Suprapubic skin (tissue), 4 donors: ENCODE results near the gene CAMSAP3. TPM values are rescaled to one million over a fixed set of nuclear protein-coding genes. Genes with fewer than 3 reads are reported as not detected.
A peak's percentile ranks its signal among the peaks of the same experiment; 100 is the strongest.

Experiments
- DNase-seq, 2 donors: peaks; one replicate each; pipeline ENCODE4 v3.0.0-alpha.2; 2019; ENCODE audit warnings: low spot score in 2 of 2
- H3K27ac ChIP-seq: fragments of 200-600 bp; sonication (generic); one replicate; pipeline ENCODE4 v1.5.1; 2019
- H3K27me3 ChIP-seq: fragments of 200-600 bp; sonication (generic); one replicate; pipeline ENCODE4 v1.5.1; 2019
- H3K36me3 ChIP-seq: fragments of 200-600 bp; sonication (generic); one replicate; pipeline ENCODE4 v1.5.1; 2019
- H3K4me1 ChIP-seq: fragments of 200-600 bp; sonication (generic); one replicate; pipeline ENCODE4 v1.5.1; 2019
- H3K4me3 ChIP-seq: fragments of 200-600 bp; sonication (generic); one replicate; pipeline ENCODE4 v1.5.1; 2019; ENCODE audit warnings: mild to moderate bottlenecking
- H3K9me3 ChIP-seq: fragments of 200-600 bp; sonication (generic); one replicate; pipeline ENCODE4 v1.5.1; 2019
- EP300 ChIP-seq: sonication (generic); formaldehyde crosslinking; IDR thresholded peaks from one replicate; pipeline ENCODE4 v1.6.1; 2017; ENCODE audit warnings: antibody characterized with exemption
- POLR2A ChIP-seq, 2 donors: fragments of 450-650 bp; IDR thresholded peaks; one replicate each; pipeline ENCODE4 v1.6.1; 2017; ENCODE audit warnings: antibody characterized with exemption in 2 of 2, mild to moderate bottlenecking in 2 of 2, moderate library complexity in 2 of 2
- POLR2AphosphoS5 ChIP-seq, 3 donors: sonication (generic); formaldehyde crosslinking; IDR thresholded peaks; one replicate each; pipeline ENCODE4 v1.6.1; 2017; ENCODE audit warnings: antibody characterized with exemption in 3 of 3
- WGBS: methylation state at CpG from one replicate; pipeline ENCODE4 v1.1.5; 2018; 5-methylcytosine and 5-hydroxymethylcytosine counted together
- total RNA-seq, 4 donors: library from RNA; depleted of rRNA; stranded (reverse); fragments of >200 nt; gene quantifications; one replicate each; pipeline ENCODE4 v1.1.0, GENCODE V29; 2016
- TF ChIP-seq, protein P1 (sequence below), 2 donors: fragments of 200-600 bp in 1 of 2; fragments of 450-650 bp in 1 of 2; sonication (generic) in 1 of 2; IDR thresholded peaks; one replicate each; pipeline ENCODE4 v1.5.1; 2016 to 2019; ENCODE audit warnings: antibody characterized with exemption in 2 of 2, mild to moderate bottlenecking in 1 of 2, moderate library complexity in 1 of 2

CAMSAP3 gene
- total RNA-seq, 4 donors from 2014 or later = 60.5 to 82.7 (median 63.9) TPM

DNA sequence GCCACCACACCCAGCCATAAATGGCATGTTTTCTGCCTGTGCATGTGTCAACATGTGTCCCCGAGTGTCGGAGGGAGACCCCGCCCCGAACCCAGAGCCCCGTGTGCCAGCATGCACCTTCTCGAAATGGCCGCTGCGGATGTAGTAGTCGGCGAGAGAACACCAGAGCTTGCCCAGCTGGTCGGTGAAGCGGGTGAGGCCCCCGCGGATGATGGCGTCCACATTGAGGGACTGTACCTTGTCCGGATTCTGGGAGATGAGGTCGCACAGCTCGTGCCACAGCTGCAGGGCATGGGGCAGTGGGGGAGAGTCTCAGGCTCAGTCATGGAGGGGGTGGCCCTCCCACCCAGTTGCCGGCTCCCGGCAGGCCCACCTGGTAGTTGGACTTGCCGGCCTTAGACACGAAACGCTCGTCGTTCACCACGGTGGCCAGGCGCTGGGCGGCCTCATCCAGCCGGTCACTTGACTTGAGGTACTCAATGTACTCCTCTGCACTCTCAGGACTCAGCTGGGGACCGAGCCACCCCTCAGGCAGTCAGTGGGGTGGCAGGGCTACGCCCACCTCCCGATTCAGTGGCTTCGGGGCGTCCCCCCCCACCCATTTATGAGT lies 30.2 kb downstream of the CAMSAP3 start:
- no peak overlapping the region for H3K4me3 ChIP-seq
- no peaks in the 10 kb centered on the region for H3K9me3 ChIP-seq
- H3K4me1 ChIP-seq = peaks cover 27% of the 10 kb centered on the region
- H3K27me3 ChIP-seq = no peaks in the 10 kb centered on the region
- TF ChIP-seq, protein P1, sequence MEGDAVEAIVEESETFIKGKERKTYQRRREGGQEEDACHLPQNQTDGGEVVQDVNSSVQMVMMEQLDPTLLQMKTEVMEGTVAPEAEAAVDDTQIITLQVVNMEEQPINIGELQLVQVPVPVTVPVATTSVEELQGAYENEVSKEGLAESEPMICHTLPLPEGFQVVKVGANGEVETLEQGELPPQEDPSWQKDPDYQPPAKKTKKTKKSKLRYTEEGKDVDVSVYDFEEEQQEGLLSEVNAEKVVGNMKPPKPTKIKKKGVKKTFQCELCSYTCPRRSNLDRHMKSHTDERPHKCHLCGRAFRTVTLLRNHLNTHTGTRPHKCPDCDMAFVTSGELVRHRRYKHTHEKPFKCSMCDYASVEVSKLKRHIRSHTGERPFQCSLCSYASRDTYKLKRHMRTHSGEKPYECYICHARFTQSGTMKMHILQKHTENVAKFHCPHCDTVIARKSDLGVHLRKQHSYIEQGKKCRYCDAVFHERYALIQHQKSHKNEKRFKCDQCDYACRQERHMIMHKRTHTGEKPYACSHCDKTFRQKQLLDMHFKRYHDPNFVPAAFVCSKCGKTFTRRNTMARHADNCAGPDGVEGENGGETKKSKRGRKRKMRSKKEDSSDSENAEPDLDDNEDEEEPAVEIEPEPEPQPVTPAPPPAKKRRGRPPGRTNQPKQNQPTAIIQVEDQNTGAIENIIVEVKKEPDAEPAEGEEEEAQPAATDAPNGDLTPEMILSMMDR (IDR thresholded peaks at IDR 0.05) = no peak
- no peak for TF ChIP-seq POLR2AphosphoS5 (IDR thresholded peaks at IDR 0.05)
- TF ChIP-seq EP300 = no peak
- TF ChIP-seq POLR2A (IDR thresholded peaks at IDR 0.05) = no peak
- no peak for DNase-seq
- WGBS = 92% methylated on average over 13 of the region's 34 CpGs
- H3K27ac ChIP-seq = no peak overlapping the region
- H3K36me3 ChIP-seq = peaks cover 56% of the 10 kb centered on the region

DNA sequence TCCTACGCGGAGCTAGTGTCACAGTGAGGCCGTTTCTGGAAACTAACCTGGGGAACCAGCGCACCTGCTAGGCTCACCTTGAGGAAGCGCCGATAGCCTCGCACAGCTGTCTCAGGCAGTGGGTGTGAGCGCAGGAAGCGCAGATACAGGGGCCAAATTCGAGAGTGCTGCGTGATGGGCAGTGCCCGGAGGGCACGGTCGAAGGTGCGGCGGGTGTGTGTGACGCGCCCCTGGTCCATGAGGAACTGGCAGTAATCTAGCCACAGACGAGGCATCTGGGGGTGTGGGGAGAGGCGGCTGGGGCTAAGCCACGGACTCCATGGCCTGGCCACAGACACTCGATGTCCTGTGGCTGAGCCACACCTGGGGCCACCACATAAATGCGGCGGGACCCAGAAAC lies 31.5 kb downstream of the CAMSAP3 start:
- H3K9me3 ChIP-seq = no peaks in the 10 kb centered on the region
- DNase-seq = no peak
- TF ChIP-seq POLR2AphosphoS5 (IDR thresholded peaks at IDR 0.05) = no peak
- TF ChIP-seq, protein P1 (IDR thresholded peaks at IDR 0.05) = no peak
- TF ChIP-seq EP300 = no peak
- no peak for TF ChIP-seq POLR2A (IDR thresholded peaks at IDR 0.05)
- WGBS = 90% methylated on average over 22 of the region's 24 CpGs
- H3K36me3 ChIP-seq = peaks cover 46% of the 10 kb centered on the region
- no peak overlapping the region for H3K4me3 ChIP-seq
- H3K27me3 ChIP-seq = no peaks in the 10 kb centered on the region
- H3K27ac ChIP-seq = no peak overlapping the region
- peaks cover 34% of the 10 kb centered on the region for H3K4me1 ChIP-seq

DNA sequence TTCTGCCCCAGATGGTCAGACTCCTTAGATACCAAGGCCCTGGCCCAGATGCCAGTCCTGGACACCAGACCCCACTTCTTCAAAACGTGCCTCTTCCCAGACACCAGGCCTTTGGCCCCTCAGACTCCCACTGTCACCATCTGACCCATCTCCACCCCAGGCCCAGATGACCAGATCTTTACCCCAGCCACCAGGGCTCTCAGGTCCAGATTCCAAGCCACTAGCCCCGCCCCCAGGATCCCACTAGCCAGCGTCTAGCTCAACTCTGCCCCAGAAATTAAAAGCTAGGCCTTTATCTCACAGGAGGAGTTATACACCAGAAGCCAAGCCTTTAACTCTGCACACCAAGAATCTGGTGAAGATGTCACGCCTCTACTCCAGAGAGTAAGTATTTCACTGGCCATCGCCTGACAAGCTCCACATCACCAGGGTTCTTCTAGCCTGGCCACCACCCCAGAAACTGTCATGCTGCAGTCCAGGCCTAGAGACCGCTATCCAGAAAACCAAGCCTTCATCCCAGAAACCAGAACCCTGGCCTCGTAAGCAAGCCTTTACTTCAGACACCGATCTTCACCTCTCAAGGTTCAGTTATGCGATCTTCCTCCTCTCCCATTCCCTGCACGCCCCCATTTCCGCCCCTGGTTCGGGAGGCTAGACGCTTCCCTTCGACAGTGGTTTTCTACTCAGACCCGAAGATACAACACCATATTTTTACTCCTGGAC lies 33.1 kb downstream of the CAMSAP3 start:
- 6% methylated on average over 13 of the region's 15 CpGs for WGBS
- Histone ChIP-seq H3K36me3 (peaks cover 38% of the 10 kb centered on the region), H3K27ac (peak overlapping the region; percentile 82), H3K27me3 (no peaks in the 10 kb centered on the region), H3K4me3 (peak overlapping the region; percentile 87), H3K4me1 (peaks cover 34% of the 10 kb centered on the region), H3K9me3 (no peaks in the 10 kb centered on the region)
- no peak for DNase-seq
- TF ChIP-seq POLR2AphosphoS5 (IDR thresholded peaks at IDR 0.05) (no peak), EP300 (no peak), POLR2A (IDR thresholded peaks at IDR 0.05) (no peak)
- TF ChIP-seq, protein P1 (IDR thresholded peaks at IDR 0.05) = no peak

DNA sequence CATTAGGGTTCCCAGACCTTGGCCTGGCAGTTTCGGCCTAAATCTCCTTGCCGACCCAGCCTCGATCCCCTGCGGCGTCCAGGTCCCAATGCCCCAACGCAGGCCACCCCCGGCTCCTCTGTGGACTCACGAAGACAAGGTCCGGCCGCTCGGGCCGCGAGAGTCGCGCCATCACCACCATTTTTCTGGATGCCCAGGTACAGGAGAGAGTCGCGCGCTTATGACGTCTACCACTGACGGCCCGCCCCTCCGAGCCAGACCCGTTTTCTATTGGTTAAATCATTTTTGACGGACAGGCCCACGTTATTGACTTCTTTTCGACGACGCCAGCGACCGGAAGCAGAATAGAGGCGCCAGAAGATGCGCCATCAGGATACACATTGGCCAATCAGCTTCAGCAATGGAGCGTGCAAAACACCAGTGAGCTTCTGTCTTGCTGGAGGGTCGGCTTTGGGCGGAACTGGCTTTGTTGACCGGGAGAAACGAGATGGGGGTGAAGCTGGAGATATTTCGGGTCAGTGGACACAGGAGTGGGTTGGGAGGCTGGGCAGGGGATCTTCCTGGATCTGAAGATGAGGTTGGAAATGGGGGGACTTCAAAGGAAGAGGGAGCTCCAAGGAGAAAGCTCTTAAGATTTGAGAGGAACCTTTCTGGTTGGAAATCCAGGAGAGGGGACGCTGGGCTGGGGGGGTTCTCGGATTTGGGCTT lies 33.8 kb downstream of the CAMSAP3 start, which contains the start of the genes PET100 and XAB2:
TSS of gene PET100 (plus strand) at position 447 of the 708 bp plus-strand sequence. CDS start at position 488, 41 bp downstream.
TSS of gene XAB2 (minus strand) at position 199 of the 708 bp plus-strand sequence. CDS start at position 181, 18 bp downstream.
- peak; percentile 98 to 99 for DNase-seq
- peak within 1 kb of the TSS; percentile 82 for H3K27ac ChIP-seq
- peak within 1 kb of the TSS; percentile 87 for H3K4me3 ChIP-seq
- H3K36me3 ChIP-seq = peaks cover 30% of the 10 kb centered on the region
- H3K9me3 ChIP-seq = no peaks in the 10 kb centered on the region
- H3K4me1 ChIP-seq = peaks cover 34% of the 10 kb centered on the region
- under 1% methylated on average over 32 of the region's 40 CpGs for WGBS
- TF ChIP-seq POLR2A (IDR thresholded peaks at IDR 0.05) (peak in 1 of 2 donors; percentile 49), POLR2AphosphoS5 (IDR thresholded peaks at IDR 0.05) (peak; percentile 29 to 82 (median 33))
- TF ChIP-seq, protein P1 (IDR thresholded peaks at IDR 0.05) = no peak
- H3K27me3 ChIP-seq = no peaks in the 10 kb centered on the region
